Endodermal cell (in vitro differentiated cells): ENCODE measurements around the gene NCKAP5. TPM values are rescaled to one million over a fixed set of nuclear protein-coding genes. Genes with fewer than 3 reads are reported as not detected.

Experiments used
- DNase-seq: peaks from one replicate; pipeline ENCODE4 v3.0.0-alpha.2; 2017
- H3K27ac ChIP-seq: 2 replicates; pipeline ENCODE4 v1.5.1; 2013; ENCODE audit warnings: mild to moderate bottlenecking, low read depth, low read length, moderate library complexity
- H3K27me3 ChIP-seq: 2 replicates; pipeline ENCODE4 v1.6.1; 2013; ENCODE audit warnings: mild to moderate bottlenecking, low read length, moderate library complexity; ENCODE audit not compliant: insufficient read depth, control insufficient read depth, poor library complexity, severe bottlenecking
- H3K36me3 ChIP-seq: 2 replicates; pipeline ENCODE4 v1.7.0; 2013; ENCODE audit warnings: mild to moderate bottlenecking, low read length, moderate library complexity; ENCODE audit not compliant: control insufficient read depth, insufficient read depth
- H3K4me1 ChIP-seq: one replicate; pipeline ENCODE4 v1.7.0; 2013; ENCODE audit warnings: low read length; ENCODE audit not compliant: control insufficient read depth, insufficient read depth
- H3K4me3 ChIP-seq: 2 replicates; pipeline ENCODE4 v1.5.1; 2013; ENCODE audit warnings: mild to moderate bottlenecking, low read length, moderate library complexity
- H3K9ac ChIP-seq: 2 replicates; pipeline ENCODE4 v1.6.1; 2013; ENCODE audit warnings: mild to moderate bottlenecking, low read length, moderate library complexity; ENCODE audit not compliant: poor library complexity, severe bottlenecking; ENCODE audit errors: extremely low read depth
- H3K9me3 ChIP-seq: 2 replicates; pipeline ENCODE4 v1.6.1; 2013; ENCODE audit warnings: mild to moderate bottlenecking, low read length, moderate library complexity; ENCODE audit not compliant: control insufficient read depth
- H3K27ac Mint-ChIP-seq: 2 replicates; pipeline ENCODE4 v1.8.0; 2020; ENCODE audit warnings: mixed read lengths
- H3K27me3 Mint-ChIP-seq: 2 replicates; pipeline ENCODE4 v1.8.0; 2021; ENCODE audit warnings: mild to moderate bottlenecking, mixed read lengths; ENCODE audit not compliant: insufficient read depth
- H3K36me3 Mint-ChIP-seq: 2 replicates; pipeline ENCODE4 v1.8.0; 2020; ENCODE audit warnings: low read depth, mixed read lengths
- H3K4me1 Mint-ChIP-seq: 2 replicates; pipeline ENCODE4 v1.8.0; 2020; ENCODE audit warnings: mixed read lengths
- H3K4me3 Mint-ChIP-seq: 2 replicates; pipeline ENCODE4 v1.8.0; 2020; ENCODE audit warnings: mild to moderate bottlenecking, moderate library complexity, mixed read lengths
- H3K9me3 Mint-ChIP-seq: 2 replicates; pipeline ENCODE4 v1.8.0; 2020; ENCODE audit warnings: mild to moderate bottlenecking, mixed read lengths
- CTCF ChIP-seq: fragments of 200-600 bp; sonication (generic); conservative IDR thresholded peaks from 2 replicates; pipeline ENCODE4 v1.5.0; 2021; ENCODE audit warnings: antibody characterized with exemption, mild to moderate bottlenecking
- WGBS, 2 experiments: methylation state at CpG; one replicate each; pipeline versions ENCODE4 v1.1.5 to v1.1.7; 2013; ENCODE audit warnings: missing lambda C conversion rate in 2 of 2, mixed read lengths in 1 of 2; ENCODE audit not compliant: insufficient coverage in 1 of 2, insufficient read length in 1 of 2; 5-methylcytosine and 5-hydroxymethylcytosine counted together
- total RNA-seq, 2 donors: library from RNA; stranded (reverse); fragmentation: NEBNext Ultra II Directional in 1 of 2; extraction: Animal tissue kit (Norgen Biotek cat#: 25700) in 1 of 2; gene quantifications; 2 replicates in 1 of 2; 3 replicates in 1 of 2; pipeline ENCODE4 v1.2.1, GENCODE V29; 2021

The NCKAP5 gene
- total RNA-seq, 2 donors from 2014 or later = 0.58 to 0.92 TPM

GRCh38 chr2:132780651-132781050, 787.6 kb downstream of the NCKAP5 start:
- no peak for DNase-seq
- peaks cover 10% of the 10 kb centered on the region for H3K27me3 ChIP-seq
- Mint-ChIP-seq H3K4me1 (peaks cover 16% of the 10 kb centered on the region), H3K9me3 (no peaks in the 10 kb centered on the region), H3K27ac (no peak overlapping the region), H3K27me3 (peaks cover 25% of the 10 kb centered on the region), H3K4me3 (no peak overlapping the region), H3K36me3 (no peaks in the 10 kb centered on the region)
- no peaks in the 10 kb centered on the region for H3K9me3 ChIP-seq
- 78 to 91% methylated on average over 3 to 5 of the region's 5 CpGs for WGBS, 2 experiments
- TF ChIP-seq CTCF = no peak
- no peak overlapping the region for H3K9ac ChIP-seq
- no peak overlapping the region for H3K4me3 ChIP-seq
- no peaks in the 10 kb centered on the region for H3K36me3 ChIP-seq
- H3K4me1 ChIP-seq = peaks cover 5% of the 10 kb centered on the region
- no peak overlapping the region for H3K27ac ChIP-seq

- Histone ChIP-seq H3K9ac (no peak overlapping the region), H3K9me3 (no peaks in the 10 kb centered on the region), H3K36me3 (no peaks in the 10 kb centered on the region), H3K4me3 (no peak overlapping the region), H3K4me1 (peaks cover 5% of the 10 kb centered on the region), H3K27me3 (peaks cover 10% of the 10 kb centered on the region), H3K27ac (no peak overlapping the region)
- peaks cover 16% of the 10 kb centered on the region for H3K4me1 Mint-ChIP-seq
- H3K27ac Mint-ChIP-seq = no peak overlapping the region
- no CpG with 5 or more reads among the region's 1 CpG for WGBS, 2 experiments
- no peaks in the 10 kb centered on the region for H3K36me3 Mint-ChIP-seq
- no peaks in the 10 kb centered on the region for H3K9me3 Mint-ChIP-seq
- H3K27me3 Mint-ChIP-seq = peaks cover 21% of the 10 kb centered on the region
- no peak for DNase-seq
- no peak overlapping the region for H3K4me3 Mint-ChIP-seq
- no peak for TF ChIP-seq CTCF
Observed at GRCh38 chr2:132779206-132779721, 789.0 kb downstream of the NCKAP5 start.

GRCh38 chr2:132776287-132776686, 792.0 kb downstream of the NCKAP5 start:
- no peak overlapping the region for H3K4me3 Mint-ChIP-seq
- no peak overlapping the region for H3K9ac ChIP-seq
- H3K36me3 ChIP-seq = no peaks in the 10 kb centered on the region
- 63 to 100% methylated on average over 1 to 3 of the region's 3 CpGs for WGBS, 2 experiments
- no peak for DNase-seq
- no peak overlapping the region for H3K27ac ChIP-seq
- H3K27ac Mint-ChIP-seq = no peak overlapping the region
- H3K4me1 Mint-ChIP-seq = peaks cover 11% of the 10 kb centered on the region
- no peaks in the 10 kb centered on the region for H3K36me3 Mint-ChIP-seq
- no peaks in the 10 kb centered on the region for H3K9me3 ChIP-seq
- H3K4me3 ChIP-seq = no peak overlapping the region
- no peaks in the 10 kb centered on the region for H3K27me3 ChIP-seq
- no peaks in the 10 kb centered on the region for H3K27me3 Mint-ChIP-seq
- peaks cover 5% of the 10 kb centered on the region for H3K4me1 ChIP-seq
- TF ChIP-seq CTCF = no peak
- no peaks in the 10 kb centered on the region for H3K9me3 Mint-ChIP-seq
